K562 (cell line): Measurements from ENCODE around the gene PRSS8. TPM values are rescaled to one million over a fixed set of nuclear protein-coding genes. Genes with fewer than 3 reads are reported as not detected.
"Not testable (repeated sequence)": the region's sequence is repeated elsewhere in the genome, so short reads cannot be mapped to it uniquely, and the experiment has no call there.

Experiments
- ATAC-seq: fragments of 200-7000 bp; cut with Tn5 transposase; 3 replicates; pipeline ENCODE4 v1.9.1; 2020; ENCODE audit warnings: moderate library complexity
- BruUV-seq: library from RNA; stranded (reverse); fragments of 400-500 nt; replicated peaks from 2 replicates; lab custom pipeline; 2021; lab: Mats Ljungman, UMichigan
- CTCF ChIA-PET: fragments of 300-600 bp; formaldehyde crosslinking; extraction: SDS; loops from one replicate; lab custom pipeline; 2021; ENCODE audit warnings: low intra/inter-chr PET ratio; lab: Yijun Ruan, JAX
- POLR2A ChIA-PET: fragments of 300-600, 350-650 bp; sonication (Branson Sonifier 250); formaldehyde crosslinking; extraction: SDS; loops from one replicate; lab custom pipeline; 2021; ENCODE audit warnings: antibody characterized with exemption, inconsistent platforms; lab: Yijun Ruan, JAX
- DNase-seq, 4 experiments: peaks; one replicate each; pipeline versions ENCODE4 v3.0.0 to v3.0.0-alpha.2; 2011 to 2018; ENCODE audit warnings: low spot score in 3 of 4, mixed read lengths in 3 of 4; ENCODE audit errors: extremely low read depth in 1 of 4
- FAIRE-seq: peaks from 2 replicates; lab custom pipeline; 2011; peaks lifted over from hg19 to GRCh38; lab: Jason Lieb, UNC
- H2AFZ ChIP-seq: 2 replicates; pipeline ENCODE4 v1.6.0; 2011; ENCODE audit warnings: low read depth, low read length, control low read depth, inconsistent platforms
- H3K27ac ChIP-seq: fragments of 200-600 bp; 3 replicates; pipeline ENCODE4 v1.8.0; 2011; ENCODE audit warnings: low read depth, mild to moderate bottlenecking, control low read depth, inconsistent platforms, low read length, moderate library complexity, mixed read lengths; ENCODE audit errors: extremely low read depth
- H3K27me3 ChIP-seq, 2 experiments: fragments of 300-600 bp in 1 of 2; 2 replicates in 1 of 2; 3 replicates in 1 of 2; pipeline versions ENCODE4 v1.6.0 to v1.8.0; 2011; ENCODE audit warnings: inconsistent platforms in 2 of 2, low read length in 2 of 2, mild to moderate bottlenecking in 1 of 2, mixed read lengths in 1 of 2, moderate library complexity in 1 of 2; ENCODE audit not compliant: control insufficient read depth in 2 of 2, insufficient read depth in 2 of 2
- H3K36me3 ChIP-seq: fragments of 300-600 bp; 3 replicates; pipeline ENCODE4 v1.8.0; 2011; ENCODE audit warnings: mild to moderate bottlenecking, low read length, inconsistent platforms; ENCODE audit not compliant: control insufficient read depth, insufficient read depth
- H3K4me1 ChIP-seq, 2 experiments: fragments of 200-600 bp in 1 of 2; replicated peaks in 1 of 2; 2 replicates in 1 of 2; 3 replicates in 1 of 2; pipeline versions ENCODE4 v1.5.1 to v1.8.0; 2011; ENCODE audit warnings: inconsistent platforms in 2 of 2, low read length in 2 of 2, mild to moderate bottlenecking in 1 of 2, mixed read lengths in 1 of 2, moderate library complexity in 1 of 2; ENCODE audit not compliant: control insufficient read depth in 2 of 2, insufficient read depth in 2 of 2
- H3K4me2 ChIP-seq: 2 replicates; pipeline ENCODE4 v1.6.1; 2011; ENCODE audit warnings: low read length, control low read depth, inconsistent platforms, mixed read lengths; ENCODE audit not compliant: insufficient read depth
- H3K4me3 ChIP-seq: fragments of 200-600 bp; sonication (generic), shearing (Covaris generic); 2 replicates; pipeline ENCODE4 v1.5.1; 2016; ENCODE audit warnings: control low read depth, inconsistent platforms
- H3K79me2 ChIP-seq: fragments of 200-600 bp; 3 replicates; pipeline ENCODE4 v1.8.0; 2011; ENCODE audit warnings: low read length, inconsistent platforms; ENCODE audit not compliant: control insufficient read depth, insufficient read depth
- H3K9ac ChIP-seq, 2 experiments: 2 replicates each; pipeline versions ENCODE4 v1.6.0 to v1.6.1; 2011; ENCODE audit warnings: low read depth in 2 of 2, low read length in 2 of 2, control low read depth in 1 of 2, inconsistent platforms in 1 of 2, mild to moderate bottlenecking in 1 of 2, mixed read lengths in 1 of 2; ENCODE audit not compliant: insufficient read depth in 1 of 2
- H3K9me1 ChIP-seq: one replicate; pipeline ENCODE4 v1.6.0; 2011; ENCODE audit warnings: inconsistent platforms, mild to moderate bottlenecking, low read length, moderate library complexity; ENCODE audit not compliant: control insufficient read depth, insufficient read depth
- H3K9me3 ChIP-seq: replicated peaks from 2 replicates; pipeline ENCODE4 v1.5.1; 2011; ENCODE audit warnings: low read depth, low read length, inconsistent platforms; ENCODE audit not compliant: control insufficient read depth, insufficient read depth
- H4K20me1 ChIP-seq: replicated peaks from 2 replicates; pipeline ENCODE4 v1.6.1; 2011; ENCODE audit warnings: low read length, inconsistent platforms, mixed read lengths; ENCODE audit not compliant: control insufficient read depth, insufficient read depth
- NFIC ChIP-seq: fragments of 450-650 bp; IDR thresholded peaks from 2 replicates; pipeline ENCODE4 v1.6.1; 2017; ENCODE audit warnings: mild to moderate bottlenecking, inconsistent platforms
- RFX1 ChIP-seq: fragments of 450-650 bp; IDR thresholded peaks from 2 replicates; pipeline ENCODE4 v1.6.1; 2016; ENCODE audit warnings: mild to moderate bottlenecking, moderate library complexity
- UBTF ChIP-seq, 2 experiments: IDR thresholded peaks; 2 replicates each; pipeline ENCODE4 v1.6.1; 2012; ENCODE audit warnings: improper control_type of control experiment in 2 of 2, low read depth in 2 of 2, low read length in 2 of 2, borderline replicate concordance in 1 of 2
- WGBS: fragments of 100-300 bp; shearing (Covaris generic); methylation state at CpG from one replicate; pipeline ENCODE4 v1.1.6; 2016; ENCODE audit warnings: low coverage, mixed read lengths; ENCODE audit not compliant: insufficient coverage; ENCODE audit errors: missing lambda C conversion rate; 5-methylcytosine and 5-hydroxymethylcytosine counted together
- in situ Hi-C: fragments of 300-500 bp; cut with MboI; formaldehyde crosslinking; loops from 4 replicates; pipeline ENCODE4 v1.15.0; 2018; ENCODE audit warnings: inconsistent platforms, mixed read lengths
- intact Hi-C: fragments of 100-400 bp; cut with micrococcal nuclease; formaldehyde crosslinking; loops from 2 replicates; pipeline ENCODE4 v1.14.2; 2022
- polyA plus RNA-seq, 8 experiments: library from polyadenylated mRNA; depleted of rRNA in 4 of 8; stranded (reverse) in 5 of 8; unstranded in 3 of 8; fragments of >200 nt; fragmentation: Nextera tagmentation in 2 of 8; fragmentation: Illumina TruSeq in 1 of 8; extraction: Ambion mirVana in 2 of 8; extraction: Trizol in 1 of 8; gene quantifications; 2 replicates each; pipeline versions ENCODE4 v1.2.1 to v1.2.3, GENCODE V29; 2011 to 2014; ENCODE audit warnings: inconsistent platforms in 1 of 8, missing spikeins in 1 of 8
- total RNA-seq, 7 experiments: library from RNA; depleted of rRNA in 6 of 7; stranded (reverse); fragments of >200 nt in 6 of 7; fragmentation: Illumina TruSeq in 2 of 7; extraction: Trizol in 2 of 7; gene quantifications; 2 replicates each; pipeline versions ENCODE4 v1.2.1 to v1.2.3, GENCODE V29; 2011 to 2021; ENCODE audit warnings: low replicate concordance in 1 of 7
- TF ChIP-seq, protein P1 (sequence below): fragments of 450-650 bp; IDR thresholded peaks from 2 replicates; pipeline ENCODE4 v1.6.1; 2018; ENCODE audit not compliant: partially characterized antibody

PRSS8 gene
- total and polyA plus RNA-seq, 9 of the 15 experiments (the other 6 are each of a cell fraction or from before 2014, with no cell fraction given), result 0.25 to 3.9 (median 1.3) TPM; not detected in 1

GRCh38 chr16:31138621-31139578 is 3.4 kb upstream of the PRSS8 start (continued):
- TF ChIP-seq, protein P1, sequence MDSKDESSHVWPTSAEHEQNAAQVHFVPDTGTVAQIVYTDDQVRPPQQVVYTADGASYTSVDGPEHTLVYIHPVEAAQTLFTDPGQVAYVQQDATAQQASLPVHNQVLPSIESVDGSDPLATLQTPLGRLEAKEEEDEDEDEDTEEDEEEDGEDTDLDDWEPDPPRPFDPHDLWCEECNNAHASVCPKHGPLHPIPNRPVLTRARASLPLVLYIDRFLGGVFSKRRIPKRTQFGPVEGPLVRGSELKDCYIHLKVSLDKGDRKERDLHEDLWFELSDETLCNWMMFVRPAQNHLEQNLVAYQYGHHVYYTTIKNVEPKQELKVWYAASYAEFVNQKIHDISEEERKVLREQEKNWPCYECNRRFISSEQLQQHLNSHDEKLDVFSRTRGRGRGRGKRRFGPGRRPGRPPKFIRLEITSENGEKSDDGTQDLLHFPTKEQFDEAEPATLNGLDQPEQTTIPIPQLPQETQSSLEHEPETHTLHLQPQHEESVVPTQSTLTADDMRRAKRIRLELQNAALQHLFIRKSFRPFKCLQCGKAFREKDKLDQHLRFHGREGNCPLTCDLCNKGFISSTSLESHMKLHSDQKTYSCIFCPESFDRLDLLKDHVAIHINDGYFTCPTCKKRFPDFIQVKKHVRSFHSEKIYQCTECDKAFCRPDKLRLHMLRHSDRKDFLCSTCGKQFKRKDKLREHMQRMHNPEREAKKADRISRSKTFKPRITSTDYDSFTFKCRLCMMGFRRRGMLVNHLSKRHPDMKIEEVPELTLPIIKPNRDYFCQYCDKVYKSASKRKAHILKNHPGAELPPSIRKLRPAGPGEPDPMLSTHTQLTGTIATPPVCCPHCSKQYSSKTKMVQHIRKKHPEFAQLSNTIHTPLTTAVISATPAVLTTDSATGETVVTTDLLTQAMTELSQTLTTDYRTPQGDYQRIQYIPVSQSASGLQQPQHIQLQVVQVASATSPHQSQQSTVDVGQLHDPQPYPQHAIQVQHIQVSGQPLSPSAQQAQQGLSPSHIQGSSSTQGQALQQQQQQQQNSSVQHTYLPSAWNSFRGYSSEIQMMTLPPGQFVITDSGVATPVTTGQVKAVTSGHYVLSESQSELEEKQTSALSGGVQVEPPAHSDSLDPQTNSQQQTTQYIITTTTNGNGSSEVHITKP, result no peak
- TF ChIP-seq NFIC, result no peak
- TF ChIP-seq UBTF (IDR thresholded peaks at IDR 0.05; ENCODE audit: borderline replicate concordance in 1 of 2, low read depth in 2 of 2, low read length in 2 of 2), result no peak
- TF ChIP-seq RFX1, result no peak
- TF ChIP-seq, all 486 proteins: peak for 0

DNA sequence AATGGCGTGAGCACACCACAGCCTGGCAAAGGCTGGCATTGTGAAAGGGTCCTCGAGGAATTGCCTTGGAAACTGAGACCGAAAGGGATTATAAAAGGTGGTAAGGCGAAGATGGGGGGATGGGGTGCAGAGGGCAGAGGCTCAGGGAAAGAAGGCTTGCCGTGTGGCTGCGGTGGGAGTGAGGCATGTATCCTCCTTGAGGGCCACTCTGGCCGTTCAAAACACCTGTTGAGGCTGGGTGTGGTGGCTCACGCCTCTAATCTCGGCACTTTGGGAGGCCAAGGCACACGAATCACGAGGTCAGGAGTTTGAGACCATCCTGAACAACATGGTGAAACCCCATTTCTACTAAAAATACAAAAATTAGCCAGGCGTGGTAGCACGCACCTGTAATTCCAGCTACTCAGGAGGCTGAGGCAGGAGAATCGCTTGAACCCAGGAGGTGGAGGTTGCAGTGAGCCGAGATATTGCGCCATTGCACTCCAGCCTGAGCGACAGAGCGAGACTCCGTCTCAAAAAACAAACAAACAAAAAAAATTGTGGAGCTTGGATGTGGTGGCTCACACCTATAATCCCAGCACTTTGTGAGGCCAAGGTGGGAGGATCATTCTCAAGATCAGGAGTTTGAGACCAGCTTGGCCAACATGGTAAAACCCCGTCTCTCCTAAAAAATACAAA is 1.4 kb upstream of the PRSS8 start:
- H3K9ac ChIP-seq, BruUV-seq, H3K4me2 ChIP-seq, H3K79me2 ChIP-seq, in situ Hi-C loops, FAIRE-seq, CTCF ChIA-PET, H4K20me1 ChIP-seq, H3K9me3 ChIP-seq, DNase-seq, H3K4me3 ChIP-seq, H3K9me1 ChIP-seq, H3K27ac ChIP-seq, H2AFZ ChIP-seq, H3K36me3 ChIP-seq, intact Hi-C loops, ATAC-seq, H3K27me3 ChIP-seq: not testable (repeated sequence)
- H3K4me1 ChIP-seq, result peaks cover 39 to 80% of the 10 kb centered on the region in 2 experiments
- POLR2A ChIA-PET, result interaction anchor here (0.6 to 4.2 kb wide), 4 partner anchors 14 to 160 kb away, joined by 3 to 23 read pairs (median 4); partner anchors contain the start of gene FUS
- 69% methylated on average over 20 of the region's 20 CpGs for WGBS
